Measurements from ENCODE around the gene DYNC2H1.

DYNC2H1 gene

GRCh38 chr11:103465555-103466140 is 356.4 kb downstream of the DYNC2H1 start:
- DNase-seq = no peak

- DNase-seq = no peak
These were observed 362.3 kb downstream of the DYNC2H1 start for GRCh38 chr11:103471546-103471945.

GRCh38 chr11:103476874-103477273 is 367.6 kb downstream of the DYNC2H1 start:
- DNase-seq = no peak

GRCh38 chr11:103480421-103480820 is 371.2 kb downstream of the DYNC2H1 start:
- no peak for DNase-seq

- no peak for DNase-seq
These were observed 374.8 kb downstream of the DYNC2H1 start for GRCh38 chr11:103483996-103484395.

GRCh38 chr11:103484545-103484944 is 375.3 kb downstream of the DYNC2H1 start:
- DNase-seq = no peak

GRCh38 chr11:103486604-103487003 is 377.4 kb downstream of the DYNC2H1 start:
- no peak for DNase-seq

GRCh38 chr11:103487113-103487512 is 377.9 kb downstream of the DYNC2H1 start:
- no peak for DNase-seq

- no peak for DNase-seq
These were observed 378.8 kb downstream of the DYNC2H1 start for GRCh38 chr11:103488031-103488461.

- no peak for DNase-seq
These were observed 379.4 kb downstream of the DYNC2H1 start for GRCh38 chr11:103488579-103488978.

- no peak for DNase-seq
These were observed 382.6 kb downstream of the DYNC2H1 start for GRCh38 chr11:103491777-103492176.

GRCh38 chr11:103494491-103494890 is 385.3 kb downstream of the DYNC2H1 start:
- DNase-seq = no peak

GRCh38 chr11:103497268-103497667 is 388.0 kb downstream of the DYNC2H1 start:
- DNase-seq = no peak

- DNase-seq = no peak
These were observed 390.6 kb downstream of the DYNC2H1 start for GRCh38 chr11:103499710-103500340.

GRCh38 chr11:103515283-103515682 is 406.1 kb downstream of the DYNC2H1 start:
- DNase-seq = no peak

- no peak for DNase-seq
These were observed 411.6 kb downstream of the DYNC2H1 start for GRCh38 chr11:103520792-103521191.

- DNase-seq = no peak
These were observed 415.8 kb downstream of the DYNC2H1 start for GRCh38 chr11:103525069-103525468.

- no peak for DNase-seq
These were observed 418.8 kb downstream of the DYNC2H1 start for GRCh38 chr11:103528046-103528445.

GRCh38 chr11:103528596-103528995 is 419.4 kb downstream of the DYNC2H1 start:
- DNase-seq = no peak

- no peak for DNase-seq
These were observed 420.0 kb downstream of the DYNC2H1 start for GRCh38 chr11:103529181-103529684.
